Neural cell (in vitro differentiated cells): ENCODE measurements around the gene TSPOAP1. TPM values are rescaled to one million over a fixed set of nuclear protein-coding genes. Genes with fewer than 3 reads are reported as not detected.

Source experiments
- H2AFZ ChIP-seq: fragments of 200-600, 300-800 bp; sonication (generic), shearing (Covaris generic); 2 replicates; pipeline ENCODE4 v1.6.0; 2014; ENCODE audit warnings: low read depth, mild to moderate bottlenecking, antibody characterized with exemption, low read length, moderate library complexity
- H3F3A ChIP-seq: fragments of 200-600 bp; shearing (Covaris generic); 2 replicates; pipeline ENCODE4 v1.6.1; 2016; ENCODE audit warnings: mild to moderate bottlenecking, moderate library complexity, mixed read lengths, antibody characterized with exemption, low read length; ENCODE audit not compliant: insufficient read depth, poor library complexity, severe bottlenecking
- H3K27ac ChIP-seq: fragments of 200-600, 300-800 bp; sonication (generic), shearing (Covaris generic); 2 replicates; pipeline ENCODE4 v1.5.1; 2014; ENCODE audit warnings: mild to moderate bottlenecking, low read length, moderate library complexity
- H3K27me3 ChIP-seq: fragments of 300-800, 200-600 bp; sonication (generic), shearing (Covaris generic); 2 replicates; pipeline ENCODE4 v1.6.0; 2014; ENCODE audit warnings: mild to moderate bottlenecking, low read depth, low read length, moderate library complexity; ENCODE audit not compliant: insufficient read depth
- H3K36me3 ChIP-seq: fragments of 300-800, 200-600 bp; sonication (generic), shearing (Covaris generic); 2 replicates; pipeline ENCODE4 v1.5.1; 2014; ENCODE audit warnings: mild to moderate bottlenecking, antibody characterized with exemption, low read length, moderate library complexity; ENCODE audit not compliant: insufficient read depth
- H3K4me2 ChIP-seq: fragments of 300-800, 200-600 bp; sonication (generic), shearing (Covaris generic); 2 replicates; pipeline ENCODE4 v1.6.0; 2014; ENCODE audit warnings: mild to moderate bottlenecking, low read length
- H3K4me3 ChIP-seq: fragments of 300-800, 200-600 bp; sonication (generic), shearing (Covaris generic); 2 replicates; pipeline ENCODE4 v1.5.1; 2014; ENCODE audit warnings: mild to moderate bottlenecking, low read length, moderate library complexity
- H3K79me2 ChIP-seq: fragments of 200-600 bp; shearing (Covaris generic); replicated peaks from 2 replicates; pipeline ENCODE4 v1.6.0; 2014; ENCODE audit warnings: mild to moderate bottlenecking, low read length, moderate library complexity; ENCODE audit not compliant: insufficient read depth
- H3K9ac ChIP-seq: fragments of 300-800, 200-600 bp; sonication (generic), shearing (Covaris generic); 2 replicates; pipeline ENCODE4 v1.6.1; 2016; ENCODE audit warnings: mild to moderate bottlenecking, low read length, mixed read lengths
- H3K9me2 ChIP-seq: fragments of 200-600 bp; shearing (Covaris generic); 2 replicates; pipeline ENCODE4 v1.6.1; 2016; ENCODE audit warnings: mild to moderate bottlenecking, low read length, mixed read lengths; ENCODE audit not compliant: insufficient read depth
- H3K9me3 ChIP-seq: fragments of 200-600, 300-800 bp; sonication (generic), shearing (Covaris generic); 2 replicates; pipeline ENCODE4 v1.6.1; 2016; ENCODE audit warnings: mild to moderate bottlenecking, mixed run types, low read length, moderate library complexity, mixed read lengths
- H4K20me1 ChIP-seq: fragments of 200-600 bp; shearing (Covaris generic); 2 replicates; pipeline ENCODE4 v1.6.1; 2016; ENCODE audit warnings: mild to moderate bottlenecking, mixed run types; ENCODE audit not compliant: insufficient read depth
- EP300 ChIP-seq: fragments of 450-650 bp; conservative IDR thresholded peaks from 2 replicates; pipeline ENCODE4 v1.6.1; 2014; ENCODE audit warnings: antibody characterized with exemption, mild to moderate bottlenecking, moderate library complexity; ENCODE audit not compliant: poor library complexity, severe bottlenecking
- EZH2 ChIP-seq: fragments of 200-600, 300-800 bp; shearing (Covaris generic), sonication (generic); IDR thresholded peaks from 2 replicates; pipeline ENCODE4 v1.6.1; 2014; ENCODE audit warnings: antibody characterized with exemption, low read length, borderline replicate concordance, mild to moderate bottlenecking; ENCODE audit not compliant: insufficient read depth, poor library complexity, severe bottlenecking
- MXI1 ChIP-seq: fragments of 450-650 bp; conservative IDR thresholded peaks from 2 replicates; pipeline ENCODE4 v1.6.1; 2014; ENCODE audit warnings: antibody characterized with exemption, mild to moderate bottlenecking; ENCODE audit not compliant: poor library complexity, severe bottlenecking
- POLR2AphosphoS5 ChIP-seq: IDR thresholded peaks from 2 replicates; pipeline ENCODE4 v1.6.1; 2012
- RAD21 ChIP-seq: fragments of 450-650 bp; conservative IDR thresholded peaks from 2 replicates; pipeline ENCODE4 v1.6.1; 2014; ENCODE audit warnings: antibody characterized with exemption, mild to moderate bottlenecking, moderate library complexity
- SMC3 ChIP-seq: fragments of 450-650 bp; conservative IDR thresholded peaks from 2 replicates; pipeline ENCODE4 v1.6.1; 2014; ENCODE audit warnings: antibody characterized with exemption, mild to moderate bottlenecking, moderate library complexity; ENCODE audit not compliant: poor library complexity
- TAF1 ChIP-seq: IDR thresholded peaks from 2 replicates; pipeline ENCODE4 v1.6.1; 2012; ENCODE audit warnings: low read depth
- polyA plus RNA-seq: library from polyadenylated mRNA; depleted of rRNA; stranded (reverse); fragments of >200 nt; gene quantifications from 2 replicates; pipeline ENCODE4 v1.2.3, GENCODE V29; 2014
- TF ChIP-seq, protein P1 (sequence below): fragments of 450-650 bp; IDR thresholded peaks from 2 replicates; pipeline ENCODE4 v1.5.1; 2014; ENCODE audit warnings: antibody characterized with exemption, mild to moderate bottlenecking, moderate library complexity; ENCODE audit not compliant: poor library complexity, severe bottlenecking
- TF ChIP-seq, protein P2 (sequence below): IDR thresholded peaks from 2 replicates; pipeline ENCODE4 v1.6.1; 2012; ENCODE audit warnings: borderline replicate concordance

The TSPOAP1 gene
- polyA plus RNA-seq, 1 donor from 2014 or later: 103 TPM

DNA sequence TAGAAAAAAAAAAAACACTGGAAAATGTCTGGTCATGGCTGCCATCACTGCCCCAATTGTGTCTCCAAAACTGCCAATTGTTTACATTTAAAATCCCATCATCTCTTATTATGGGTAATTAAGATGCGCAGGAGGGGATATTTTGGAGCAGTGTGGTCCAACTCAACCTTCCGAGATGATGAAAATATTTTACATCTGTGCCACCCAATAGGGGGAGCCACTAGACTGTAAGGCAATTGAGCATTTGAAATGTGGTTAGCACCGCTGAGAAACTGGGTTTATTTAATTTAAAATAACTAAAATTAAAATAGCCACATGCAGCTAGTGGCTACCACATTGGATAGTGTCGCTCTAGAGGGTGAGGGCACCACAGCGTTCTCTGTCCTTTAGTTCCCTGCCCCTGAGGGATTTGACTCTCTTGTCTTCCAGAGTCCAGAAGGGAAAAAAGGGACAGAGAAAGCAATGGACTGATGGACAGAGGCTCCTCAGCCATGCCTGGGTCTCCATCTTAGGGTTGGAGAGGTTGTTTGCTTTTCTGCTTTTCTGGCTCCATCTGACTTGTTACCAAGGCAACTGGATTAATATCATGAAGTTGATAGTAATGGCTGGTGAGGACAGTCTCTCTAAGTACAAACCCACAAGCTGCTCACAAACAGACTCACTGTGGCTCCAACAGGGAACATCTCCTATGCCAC is 51.3 kb downstream of the TSPOAP1 start:
- no peak overlapping the region for H3K4me2 ChIP-seq
- no peaks in the 10 kb centered on the region for H3K9me3 ChIP-seq
- no peaks in the 10 kb centered on the region for H3K9me2 ChIP-seq
- no peaks in the 10 kb centered on the region for H4K20me1 ChIP-seq
- H3K79me2 ChIP-seq: no peaks in the 10 kb centered on the region
- no peak overlapping the region for H3K4me3 ChIP-seq
- no peak overlapping the region for H3K9ac ChIP-seq
- H3K36me3 ChIP-seq: no peaks in the 10 kb centered on the region
- TF ChIP-seq, protein P1, sequence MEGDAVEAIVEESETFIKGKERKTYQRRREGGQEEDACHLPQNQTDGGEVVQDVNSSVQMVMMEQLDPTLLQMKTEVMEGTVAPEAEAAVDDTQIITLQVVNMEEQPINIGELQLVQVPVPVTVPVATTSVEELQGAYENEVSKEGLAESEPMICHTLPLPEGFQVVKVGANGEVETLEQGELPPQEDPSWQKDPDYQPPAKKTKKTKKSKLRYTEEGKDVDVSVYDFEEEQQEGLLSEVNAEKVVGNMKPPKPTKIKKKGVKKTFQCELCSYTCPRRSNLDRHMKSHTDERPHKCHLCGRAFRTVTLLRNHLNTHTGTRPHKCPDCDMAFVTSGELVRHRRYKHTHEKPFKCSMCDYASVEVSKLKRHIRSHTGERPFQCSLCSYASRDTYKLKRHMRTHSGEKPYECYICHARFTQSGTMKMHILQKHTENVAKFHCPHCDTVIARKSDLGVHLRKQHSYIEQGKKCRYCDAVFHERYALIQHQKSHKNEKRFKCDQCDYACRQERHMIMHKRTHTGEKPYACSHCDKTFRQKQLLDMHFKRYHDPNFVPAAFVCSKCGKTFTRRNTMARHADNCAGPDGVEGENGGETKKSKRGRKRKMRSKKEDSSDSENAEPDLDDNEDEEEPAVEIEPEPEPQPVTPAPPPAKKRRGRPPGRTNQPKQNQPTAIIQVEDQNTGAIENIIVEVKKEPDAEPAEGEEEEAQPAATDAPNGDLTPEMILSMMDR: peak; percentile 38
- TF ChIP-seq, protein P2, sequence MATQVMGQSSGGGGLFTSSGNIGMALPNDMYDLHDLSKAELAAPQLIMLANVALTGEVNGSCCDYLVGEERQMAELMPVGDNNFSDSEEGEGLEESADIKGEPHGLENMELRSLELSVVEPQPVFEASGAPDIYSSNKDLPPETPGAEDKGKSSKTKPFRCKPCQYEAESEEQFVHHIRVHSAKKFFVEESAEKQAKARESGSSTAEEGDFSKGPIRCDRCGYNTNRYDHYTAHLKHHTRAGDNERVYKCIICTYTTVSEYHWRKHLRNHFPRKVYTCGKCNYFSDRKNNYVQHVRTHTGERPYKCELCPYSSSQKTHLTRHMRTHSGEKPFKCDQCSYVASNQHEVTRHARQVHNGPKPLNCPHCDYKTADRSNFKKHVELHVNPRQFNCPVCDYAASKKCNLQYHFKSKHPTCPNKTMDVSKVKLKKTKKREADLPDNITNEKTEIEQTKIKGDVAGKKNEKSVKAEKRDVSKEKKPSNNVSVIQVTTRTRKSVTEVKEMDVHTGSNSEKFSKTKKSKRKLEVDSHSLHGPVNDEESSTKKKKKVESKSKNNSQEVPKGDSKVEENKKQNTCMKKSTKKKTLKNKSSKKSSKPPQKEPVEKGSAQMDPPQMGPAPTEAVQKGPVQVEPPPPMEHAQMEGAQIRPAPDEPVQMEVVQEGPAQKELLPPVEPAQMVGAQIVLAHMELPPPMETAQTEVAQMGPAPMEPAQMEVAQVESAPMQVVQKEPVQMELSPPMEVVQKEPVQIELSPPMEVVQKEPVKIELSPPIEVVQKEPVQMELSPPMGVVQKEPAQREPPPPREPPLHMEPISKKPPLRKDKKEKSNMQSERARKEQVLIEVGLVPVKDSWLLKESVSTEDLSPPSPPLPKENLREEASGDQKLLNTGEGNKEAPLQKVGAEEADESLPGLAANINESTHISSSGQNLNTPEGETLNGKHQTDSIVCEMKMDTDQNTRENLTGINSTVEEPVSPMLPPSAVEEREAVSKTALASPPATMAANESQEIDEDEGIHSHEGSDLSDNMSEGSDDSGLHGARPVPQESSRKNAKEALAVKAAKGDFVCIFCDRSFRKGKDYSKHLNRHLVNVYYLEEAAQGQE: no peak
- no peak for TF ChIP-seq EP300
- H3F3A ChIP-seq: no peaks in the 10 kb centered on the region
- H2AFZ ChIP-seq: no peak overlapping the region
- peak overlapping the region; percentile 9 for H3K27ac ChIP-seq
- H3K27me3 ChIP-seq: no peaks in the 10 kb centered on the region

DNA sequence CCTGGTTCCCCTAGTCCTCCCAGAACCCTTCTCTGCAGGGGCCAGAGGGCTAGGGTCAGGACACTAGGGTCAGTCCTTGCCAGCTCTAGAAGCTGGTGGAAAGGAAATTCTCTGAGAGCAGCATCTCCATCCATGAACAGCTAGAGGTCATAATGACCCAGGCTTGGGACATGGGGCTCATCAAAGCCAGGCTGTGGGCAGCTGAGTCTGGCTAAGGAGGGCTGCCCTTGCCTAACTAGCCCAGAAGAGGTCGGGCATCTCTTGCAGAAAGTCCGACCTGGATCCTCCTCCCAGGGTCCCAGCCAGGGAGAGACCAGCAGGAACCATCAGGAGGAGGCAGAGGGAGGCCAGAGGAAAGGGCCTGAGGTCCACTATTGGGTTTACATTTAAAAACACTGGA is 52.2 kb downstream of the TSPOAP1 start:
- Histone ChIP-seq H3K27me3 (no peaks in the 10 kb centered on the region), H4K20me1 (no peaks in the 10 kb centered on the region), H3K9me2 (no peaks in the 10 kb centered on the region), H3K9ac (no peak overlapping the region), H3K36me3 (no peaks in the 10 kb centered on the region), H3K4me3 (no peak overlapping the region), H3K27ac (no peak overlapping the region), H3K79me2 (no peaks in the 10 kb centered on the region), H3F3A (no peaks in the 10 kb centered on the region), H3K9me3 (no peaks in the 10 kb centered on the region), H2AFZ (no peak overlapping the region), H3K4me2 (no peak overlapping the region)
- TF ChIP-seq, protein P2: no peak
- TF ChIP-seq, protein P1: no peak
- TF ChIP-seq TAF1: no peak
- TF ChIP-seq EZH2: no peak
- no peak for TF ChIP-seq RAD21
- no peak for TF ChIP-seq POLR2AphosphoS5
- no peak for TF ChIP-seq MXI1
- no peak for TF ChIP-seq SMC3
- TF ChIP-seq EP300: no peak
